ENCODE data around the gene LINC00237. TPM values are rescaled to one million over a fixed set of nuclear protein-coding genes. Genes with fewer than 3 reads are reported as not detected.

The LINC00237 gene
- total and polyA plus RNA-seq, 4 experiments from 2014 or later, result not detected

DNA sequence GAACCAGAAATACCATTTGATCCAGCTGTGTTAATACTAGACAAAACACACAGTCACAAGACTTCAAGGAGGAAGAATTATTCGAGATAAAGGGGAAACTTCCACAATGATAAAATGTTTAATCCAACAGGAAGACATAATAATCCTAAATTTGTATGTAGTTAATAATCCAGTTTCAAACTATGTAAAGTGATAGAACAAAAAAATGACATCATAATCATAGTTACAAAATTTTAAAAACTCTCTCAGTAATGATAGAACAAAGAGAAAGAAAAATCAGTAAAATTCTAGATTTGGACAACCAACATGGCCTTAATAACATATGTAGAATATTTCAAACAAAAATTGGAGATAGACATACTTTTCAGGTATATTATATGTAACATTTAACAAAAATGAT lies 38.9 kb downstream of the LINC00237 start:
- POLR2A ChIA-PET (ENCODE audit: partially characterized antibody), result no interaction called here
- H3K9me3 Mint-ChIP-seq, result peaks cover 0 to 4% (median under 1%) of the 10 kb centered on the region in 8 donors
- Histone ChIP-seq H3K27me3 (ENCODE audit: insufficient read depth, low read length) (no peaks in the 10 kb centered on the region), H3K36me3 (ENCODE audit: insufficient read depth, low read length) (no peaks in the 10 kb centered on the region), H3K4me1 (ENCODE audit: insufficient read depth, low read length) (no peaks in the 10 kb centered on the region), H3K9me3 (ENCODE audit: control insufficient read depth in 1 of 2, low read length in 2 of 2) (no peaks in the 10 kb centered on the region), H3K4me3 (ENCODE audit: low read length in 2 of 2) (no peak overlapping the region), H3K27ac (ENCODE audit: low read depth, low read length) (no peak overlapping the region)
- no peak overlapping the region for H3K4me3 Mint-ChIP-seq
- intact Hi-C loops (cut with micrococcal nuclease), result no loop called here
- CTCF ChIA-PET (ENCODE audit: partially characterized antibody), result no interaction called here
- H3K27me3 Mint-ChIP-seq, result peaks cover 10 to 14% of the 10 kb centered on the region in 2 donors
- DNase-seq, result no peak
- H3K27ac Mint-ChIP-seq, result no peak overlapping the region
- no peaks in the 10 kb centered on the region for H3K36me3 Mint-ChIP-seq
- no peaks in the 10 kb centered on the region for H3K4me1 Mint-ChIP-seq

GRCh38 chr20:21064924-21065323 lies 41.2 kb downstream of the LINC00237 start:
- H3K9me3 ChIP-seq (ENCODE audit: control insufficient read depth in 1 of 2, low read length in 2 of 2), result no peaks in the 10 kb centered on the region
- Mint-ChIP-seq H3K27me3 (peaks cover 10 to 21% of the 10 kb centered on the region in 2 donors), H3K36me3 (no peaks in the 10 kb centered on the region), H3K9me3 (peaks cover 0 to 6% (median under 1%) of the 10 kb centered on the region in 8 donors), H3K27ac (no peak overlapping the region), H3K4me1 (no peaks in the 10 kb centered on the region), H3K4me3 (no peak overlapping the region)
- no peak for DNase-seq
- no peak overlapping the region for H3K27ac ChIP-seq (ENCODE audit: low read depth, low read length)
- no peaks in the 10 kb centered on the region for H3K4me1 ChIP-seq (ENCODE audit: insufficient read depth, low read length)
- no peak overlapping the region for H3K4me3 ChIP-seq (ENCODE audit: low read length in 2 of 2)
- H3K36me3 ChIP-seq (ENCODE audit: insufficient read depth, low read length), result no peaks in the 10 kb centered on the region
- intact Hi-C loops (cut with micrococcal nuclease), result no loop called here
- ChIA-PET POLR2A (ENCODE audit: partially characterized antibody) (no interaction called here), CTCF (ENCODE audit: partially characterized antibody) (no interaction called here)
- no peaks in the 10 kb centered on the region for H3K27me3 ChIP-seq (ENCODE audit: insufficient read depth, low read length)

DNA sequence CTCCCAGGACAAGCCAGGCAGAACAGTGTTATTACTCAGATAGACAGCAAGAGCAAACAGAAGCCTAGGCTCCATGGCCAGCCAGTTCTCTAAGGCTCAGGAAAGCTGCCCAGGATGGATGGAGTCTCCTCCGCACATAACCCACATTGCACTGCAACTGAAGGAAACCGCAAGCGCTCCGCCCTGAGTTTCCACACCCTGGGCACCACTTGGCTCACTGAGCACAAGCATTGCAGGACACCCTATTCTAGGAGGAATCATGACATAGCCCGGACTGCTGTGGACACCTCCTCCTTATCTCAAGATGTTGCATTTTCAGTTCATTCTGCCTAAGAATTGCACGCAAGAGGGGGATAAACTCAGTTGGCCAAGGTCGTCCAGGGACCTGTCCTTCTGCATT lies 42.9 kb downstream of the LINC00237 start:
- Histone ChIP-seq H3K4me1 (ENCODE audit: insufficient read depth, low read length) (no peaks in the 10 kb centered on the region), H3K4me3 (ENCODE audit: low read length in 2 of 2) (no peak overlapping the region), H3K36me3 (ENCODE audit: insufficient read depth, low read length) (no peaks in the 10 kb centered on the region), H3K27me3 (ENCODE audit: insufficient read depth, low read length) (no peaks in the 10 kb centered on the region), H3K9me3 (ENCODE audit: control insufficient read depth in 1 of 2, low read length in 2 of 2) (no peaks in the 10 kb centered on the region), H3K27ac (ENCODE audit: low read depth, low read length) (no peak overlapping the region)
- peaks cover 0 to 6% (median under 1%) of the 10 kb centered on the region in 8 donors for H3K9me3 Mint-ChIP-seq
- H3K36me3 Mint-ChIP-seq, result no peaks in the 10 kb centered on the region
- no peak overlapping the region for H3K4me3 Mint-ChIP-seq
- DNase-seq, result no peak
- no peak overlapping the region for H3K27ac Mint-ChIP-seq
- ChIA-PET POLR2A (ENCODE audit: partially characterized antibody) (no interaction called here), CTCF (ENCODE audit: partially characterized antibody) (no interaction called here)
- H3K4me1 Mint-ChIP-seq, result no peaks in the 10 kb centered on the region
- intact Hi-C loops (cut with micrococcal nuclease), result no loop called here
- peaks cover 12 to 21% of the 10 kb centered on the region in 2 donors for H3K27me3 Mint-ChIP-seq

GRCh38 chr20:21053002-21053762 lies 53.0 kb downstream of the LINC00237 start:
- ChIA-PET POLR2A (ENCODE audit: partially characterized antibody) (no interaction called here), CTCF (ENCODE audit: partially characterized antibody) (interaction anchor here (0.9 kb wide), 1 partner anchor 452 kb away, joined by 3 read pairs; no protein-coding TSS in a partner anchor)

GRCh38 chr20:21052686-21053001 lies 53.5 kb downstream of the LINC00237 start:
- Histone ChIP-seq H3K4me1 (ENCODE audit: insufficient read depth, low read length) (no peaks in the 10 kb centered on the region), H3K27ac (ENCODE audit: low read depth, low read length) (no peak overlapping the region), H3K9me3 (ENCODE audit: control insufficient read depth in 1 of 2, low read length in 2 of 2) (no peaks in the 10 kb centered on the region), H3K27me3 (ENCODE audit: insufficient read depth, low read length) (no peaks in the 10 kb centered on the region), H3K4me3 (ENCODE audit: low read length in 2 of 2) (no peak overlapping the region), H3K36me3 (ENCODE audit: insufficient read depth, low read length) (no peaks in the 10 kb centered on the region)
- CTCF ChIA-PET (ENCODE audit: partially characterized antibody), result interaction anchor here (1.0 kb wide), 1 partner anchor 13 kb away, joined by 3 read pairs; no protein-coding TSS in a partner anchor
- H3K4me3 Mint-ChIP-seq, result no peak overlapping the region
- H3K9me3 Mint-ChIP-seq, result no peaks in the 10 kb centered on the region
- intact Hi-C loops (cut with micrococcal nuclease), result no loop called here
- POLR2A ChIA-PET (ENCODE audit: partially characterized antibody), result no interaction called here
- no peak overlapping the region for H3K27ac Mint-ChIP-seq
- no peaks in the 10 kb centered on the region for H3K4me1 Mint-ChIP-seq
- peaks cover 14 to 29% of the 10 kb centered on the region in 2 donors for H3K27me3 Mint-ChIP-seq
- DNase-seq, result no peak
- no peaks in the 10 kb centered on the region for H3K36me3 Mint-ChIP-seq

More at GRCh38 chr20:21053002-21053762, 53.0 kb downstream of the LINC00237 start:
- Histone ChIP-seq H3K36me3 (ENCODE audit: insufficient read depth, low read length) (no peaks in the 10 kb centered on the region), H3K4me1 (ENCODE audit: insufficient read depth, low read length) (no peaks in the 10 kb centered on the region), H3K27ac (ENCODE audit: low read depth, low read length) (no peak overlapping the region), H3K9me3 (ENCODE audit: control insufficient read depth in 1 of 2, low read length in 2 of 2) (no peaks in the 10 kb centered on the region), H3K27me3 (ENCODE audit: insufficient read depth, low read length) (no peaks in the 10 kb centered on the region), H3K4me3 (ENCODE audit: low read length in 2 of 2) (no peak overlapping the region)
- H3K27me3 Mint-ChIP-seq, result peaks cover 14 to 32% of the 10 kb centered on the region in 2 donors
- H3K36me3 Mint-ChIP-seq, result no peaks in the 10 kb centered on the region
- no peak overlapping the region for H3K27ac Mint-ChIP-seq
- H3K9me3 Mint-ChIP-seq, result no peaks in the 10 kb centered on the region
- no peak for DNase-seq
- no peaks in the 10 kb centered on the region for H3K4me1 Mint-ChIP-seq
- intact Hi-C loops (cut with micrococcal nuclease), result no loop called here
- no peak overlapping the region for H3K4me3 Mint-ChIP-seq

DNA sequence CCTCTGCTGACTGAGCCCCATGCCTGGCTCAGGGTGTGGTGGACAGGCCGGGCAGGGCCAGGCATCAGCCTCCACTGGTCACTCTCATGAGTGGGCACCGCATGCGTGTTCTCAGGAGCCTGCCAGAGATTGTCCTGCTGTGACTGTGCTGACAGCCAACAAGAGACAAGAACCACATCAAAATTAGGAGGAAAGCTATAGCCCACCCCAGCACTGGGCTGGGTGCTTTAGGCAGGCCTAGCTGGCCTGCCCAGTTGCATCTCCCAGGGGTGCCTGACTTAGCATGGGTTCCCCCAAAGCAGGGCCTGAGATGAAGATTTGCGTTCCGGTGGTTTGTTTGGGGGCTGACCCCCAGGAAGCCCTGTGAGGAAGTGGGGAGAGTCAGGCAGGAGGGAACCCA lies 53.9 kb downstream of the LINC00237 start:
- Mint-ChIP-seq H3K9me3 (no peaks in the 10 kb centered on the region), H3K4me3 (no peak overlapping the region), H3K27me3 (peaks cover 14 to 29% of the 10 kb centered on the region in 2 donors), H3K36me3 (no peaks in the 10 kb centered on the region), H3K4me1 (no peaks in the 10 kb centered on the region), H3K27ac (no peak overlapping the region)
- intact Hi-C loops (cut with micrococcal nuclease), result no loop called here
- DNase-seq, result no peak
- Histone ChIP-seq H3K9me3 (ENCODE audit: control insufficient read depth in 1 of 2, low read length in 2 of 2) (no peaks in the 10 kb centered on the region), H3K4me1 (ENCODE audit: insufficient read depth, low read length) (no peaks in the 10 kb centered on the region), H3K4me3 (ENCODE audit: low read length in 2 of 2) (no peak overlapping the region), H3K27me3 (ENCODE audit: insufficient read depth, low read length) (no peaks in the 10 kb centered on the region), H3K27ac (ENCODE audit: low read depth, low read length) (no peak overlapping the region), H3K36me3 (ENCODE audit: insufficient read depth, low read length) (no peaks in the 10 kb centered on the region)
- ChIA-PET POLR2A (ENCODE audit: partially characterized antibody) (no interaction called here), CTCF (ENCODE audit: partially characterized antibody) (interaction anchor here (1.0 kb wide), 1 partner anchor 13 kb away, joined by 3 read pairs; no protein-coding TSS in a partner anchor)

GRCh38 chr20:21050710-21051109 lies 55.4 kb downstream of the LINC00237 start:
- DNase-seq, result no peak
- Mint-ChIP-seq H3K4me3 (no peak overlapping the region), H3K4me1 (no peaks in the 10 kb centered on the region), H3K27ac (no peak overlapping the region), H3K9me3 (no peaks in the 10 kb centered on the region), H3K36me3 (no peaks in the 10 kb centered on the region), H3K27me3 (peaks cover 16 to 34% of the 10 kb centered on the region in 2 donors)
- no peaks in the 10 kb centered on the region for H3K27me3 ChIP-seq (ENCODE audit: insufficient read depth, low read length)
- H3K4me1 ChIP-seq (ENCODE audit: insufficient read depth, low read length), result no peaks in the 10 kb centered on the region
- H3K9me3 ChIP-seq (ENCODE audit: control insufficient read depth in 1 of 2, low read length in 2 of 2), result no peaks in the 10 kb centered on the region
- POLR2A ChIA-PET (ENCODE audit: partially characterized antibody), result no interaction called here
- CTCF ChIA-PET (ENCODE audit: partially characterized antibody), result interaction anchor here (0.7 to 1.2 kb wide), 4 partner anchors 8 to 457 kb away, joined by 3 read pairs; no protein-coding TSS in a partner anchor
- H3K4me3 ChIP-seq (ENCODE audit: low read length in 2 of 2), result no peak overlapping the region
- H3K27ac ChIP-seq (ENCODE audit: low read depth, low read length), result no peak overlapping the region
- intact Hi-C loops (cut with micrococcal nuclease), result no loop called here
- no peaks in the 10 kb centered on the region for H3K36me3 ChIP-seq (ENCODE audit: insufficient read depth, low read length)
